ENCODE measurements around the gene HTT. TPM values are rescaled to one million over a fixed set of nuclear protein-coding genes. Genes with fewer than 3 reads are reported as not detected.

The HTT gene
- total and polyA plus RNA-seq, 2 of the 8 experiments (the other 6 are each of a cell fraction or from before 2014, with no cell fraction given) = 24.0 to 71.0 TPM

DNA sequence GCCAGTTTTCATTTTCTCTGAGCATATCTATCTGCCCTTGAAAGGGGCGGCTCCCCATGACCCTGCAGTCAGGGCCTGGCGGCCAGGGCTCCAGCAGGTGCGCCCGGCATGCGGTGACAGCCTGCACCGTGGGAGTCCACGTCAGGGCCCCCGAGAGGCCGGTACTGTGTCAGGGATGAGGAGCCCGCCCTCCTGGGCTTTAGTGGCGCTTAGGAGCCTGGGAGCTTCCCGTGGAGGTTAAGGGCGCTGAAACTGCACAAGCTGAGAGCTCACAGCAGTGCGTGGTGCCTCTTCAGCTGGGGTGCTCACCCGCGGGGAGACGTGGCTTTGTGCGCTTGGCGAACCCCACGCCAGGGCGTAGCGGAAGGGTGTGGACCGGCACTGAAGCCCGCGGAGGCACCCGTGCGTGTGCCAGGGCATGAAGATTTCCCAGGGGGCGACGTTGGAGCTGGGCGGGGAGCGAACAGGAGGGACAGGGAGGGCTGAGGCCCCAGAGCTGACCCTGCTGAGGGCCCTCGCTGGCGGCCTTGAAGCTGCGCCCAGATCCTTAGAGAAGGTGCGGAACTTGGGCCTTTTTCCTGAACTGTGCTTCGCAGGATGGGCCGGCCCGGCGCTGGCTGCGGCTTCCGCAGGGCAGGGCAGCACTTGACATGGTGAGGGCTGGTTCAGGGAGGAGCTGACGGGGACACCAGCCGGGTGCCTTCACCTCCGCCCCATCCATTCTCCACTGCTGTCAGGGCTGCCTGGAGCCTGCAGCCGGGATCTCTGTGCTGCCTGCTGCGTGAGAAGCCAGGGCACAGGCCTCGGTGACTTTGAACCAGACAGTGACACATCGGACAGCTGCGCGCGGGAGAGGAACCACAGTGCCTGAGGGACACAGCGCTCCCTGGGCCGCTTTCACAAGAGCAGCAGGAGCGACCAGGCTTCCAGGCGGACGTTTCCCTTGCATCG is 33.0 kb upstream of the HTT start:
- Histone ChIP-seq H3K36me3 (ENCODE audit: control insufficient read depth in 2 of 4, insufficient read depth in 4 of 4, low read length in 3 of 4) (no peaks in the 10 kb centered on the region), H2BK20ac (ENCODE audit: low read length) (no peak overlapping the region), H3K79me2 (ENCODE audit: control insufficient read depth in 1 of 2, insufficient read depth in 2 of 2, low read length in 2 of 2) (no peaks in the 10 kb centered on the region), H2BK12ac (ENCODE audit: low read depth, low read length) (no peak overlapping the region), H2BK5ac (ENCODE audit: low read depth, low read length) (no peak overlapping the region), H3K79me1 (ENCODE audit: low read depth, low read length) (no peaks in the 10 kb centered on the region), H3K27me3 (replicated peaks in 1 of 4; ENCODE audit: control insufficient read depth in 3 of 4, extremely low read depth in 1 of 4, insufficient read depth in 3 of 4, low read length in 3 of 4) (peaks cover 0 to 7% (median 2%) of the 10 kb centered on the region in 4 experiments; a peak in 2 of 7 replicates), H3K4ac (replicated peaks; ENCODE audit: insufficient read length, low read depth, low read length) (no peak overlapping the region), H3K9me3 (ENCODE audit: insufficient read depth in 2 of 2, low read depth in 1 of 2, low read length in 1 of 2) (no peaks in the 10 kb centered on the region), H3K18ac (ENCODE audit: extremely low read depth, low read length) (no peak overlapping the region), H3K27ac (ENCODE audit: low read depth, low read length) (no peak overlapping the region), H3K9ac (replicated peaks in 1 of 4; ENCODE audit: extremely low read depth in 1 of 4, low read depth in 3 of 4, low read length in 3 of 4) (no peak overlapping the region), H4K8ac (ENCODE audit: extremely low read depth, insufficient read depth, low read length) (peak overlapping the region; percentile 78), H3K23me2 (ENCODE audit: low read depth, low read length) (no peaks in the 10 kb centered on the region), H3K56ac (replicated peaks; ENCODE audit: insufficient read length, low read depth, low read length) (no peak overlapping the region), H3K4me2 (ENCODE audit: insufficient read depth in 1 of 2, low read depth in 2 of 2, low read length in 2 of 2) (peak overlapping the region in 1 of 2 experiments; percentile 41; a peak in 2 of 4 replicates), H2AK5ac (ENCODE audit: low read depth, low read length) (no peak overlapping the region), H4K5ac (ENCODE audit: insufficient read length, low read depth, low read length) (no peak overlapping the region), H2BK15ac (ENCODE audit: low read length) (no peak overlapping the region), H2AFZ (ENCODE audit: low read length) (peak overlapping the region; percentile 77; the same call in 1 of the 2 replicates), H4K20me1 (replicated peaks in 1 of 2; ENCODE audit: control insufficient read depth in 1 of 2, insufficient read depth in 2 of 2, low read length in 2 of 2) (no peaks in the 10 kb centered on the region), H2BK120ac (replicated peaks; ENCODE audit: low read depth, low read length) (no peak overlapping the region), H3K23ac (ENCODE audit: insufficient read length) (no peak overlapping the region), H4K91ac (replicated peaks; ENCODE audit: insufficient read length, low read length) (no peak overlapping the region), H3K4me3 (ENCODE audit: extremely low read depth in 1 of 4, insufficient read depth in 2 of 4, low read depth in 3 of 4, low read length in 4 of 4) (0 out of 8 replicates have a peak overlapping the region, but pooled peaks of 1 of the 4 experiments have one; percentile 2), H3K4me1 (replicated peaks in 1 of 4; ENCODE audit: control insufficient read depth in 3 of 4, insufficient read depth in 4 of 4, low read length in 3 of 4) (peaks cover 0 to 5% (median 0%) of the 10 kb centered on the region in 4 experiments; a peak in 4 of 7 replicates), H3K14ac (ENCODE audit: insufficient read length) (no peak overlapping the region)
- CTCF ChIA-PET (ENCODE audit: partially characterized antibody) = interaction anchor here (1.2 to 12.5 kb wide), 5 partner anchors 8 to 31 kb away, joined by 4 to 89 read pairs (median 7); no protein-coding TSS in a partner anchor
- TF ChIP-seq, protein P1, sequence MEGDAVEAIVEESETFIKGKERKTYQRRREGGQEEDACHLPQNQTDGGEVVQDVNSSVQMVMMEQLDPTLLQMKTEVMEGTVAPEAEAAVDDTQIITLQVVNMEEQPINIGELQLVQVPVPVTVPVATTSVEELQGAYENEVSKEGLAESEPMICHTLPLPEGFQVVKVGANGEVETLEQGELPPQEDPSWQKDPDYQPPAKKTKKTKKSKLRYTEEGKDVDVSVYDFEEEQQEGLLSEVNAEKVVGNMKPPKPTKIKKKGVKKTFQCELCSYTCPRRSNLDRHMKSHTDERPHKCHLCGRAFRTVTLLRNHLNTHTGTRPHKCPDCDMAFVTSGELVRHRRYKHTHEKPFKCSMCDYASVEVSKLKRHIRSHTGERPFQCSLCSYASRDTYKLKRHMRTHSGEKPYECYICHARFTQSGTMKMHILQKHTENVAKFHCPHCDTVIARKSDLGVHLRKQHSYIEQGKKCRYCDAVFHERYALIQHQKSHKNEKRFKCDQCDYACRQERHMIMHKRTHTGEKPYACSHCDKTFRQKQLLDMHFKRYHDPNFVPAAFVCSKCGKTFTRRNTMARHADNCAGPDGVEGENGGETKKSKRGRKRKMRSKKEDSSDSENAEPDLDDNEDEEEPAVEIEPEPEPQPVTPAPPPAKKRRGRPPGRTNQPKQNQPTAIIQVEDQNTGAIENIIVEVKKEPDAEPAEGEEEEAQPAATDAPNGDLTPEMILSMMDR (IDR thresholded peaks at IDR 0.05; ENCODE audit: control extremely low read depth in 1 of 3, insufficient read depth in 1 of 3, low read depth in 1 of 3, low read length in 3 of 3) = peak in 2 of 3 experiments; percentile 5 to 8; a peak in 1 of 4 replicates
- no peak for TF ChIP-seq CHD2 (IDR thresholded peaks at IDR 0.05; ENCODE audit: low read length)
- TF ChIP-seq RFX5 (IDR thresholded peaks at IDR 0.05; ENCODE audit: borderline replicate concordance, low read depth, low read length) = no peak
- TF ChIP-seq FOSL1 (IDR thresholded peaks at IDR 0.05; ENCODE audit: insufficient read depth, low read depth, low read length) = no peak
- no peak for TF ChIP-seq EP300 (IDR thresholded peaks at IDR 0.05; ENCODE audit: borderline replicate concordance in 1 of 2, low read depth in 2 of 2, low read length in 2 of 2)
- TF ChIP-seq KDM4A (IDR thresholded peaks at IDR 0.05; ENCODE audit: low read depth, low read length, severe bottlenecking) = no peak
- no peak for TF ChIP-seq POLR2AphosphoS5 (IDR thresholded peaks at IDR 0.05; ENCODE audit: low read depth, low read length)
- WGBS, 2 experiments (ENCODE audit: extremely low coverage in 1 of 2, insufficient coverage in 1 of 2, insufficient read length in 1 of 2, insufficient replicate concordance in 2 of 2, low coverage in 1 of 2, low lambda C conversion rate in 2 of 2, missing lambda C conversion rate in 1 of 2) = 75% methylated on average over 53 of the region's 57 CpGs; no CpG with 5 or more reads in 1 of the 2 experiments
- FAIRE-seq (no peak), DNase-seq (ENCODE audit: low read depth in 1 of 2, low spot score in 2 of 2) (peak in 1 of 2 experiments; percentile 64)
- POLR2A ChIA-PET (ENCODE audit: partially characterized antibody) = interaction anchor here (1.6 to 2.3 kb wide), 2 partner anchors 78 to 573 kb away, joined by 3 to 7 read pairs; partner anchors contain the start of genes GRK4 and NOP14
